ENCODE data around the gene SCAMP1.
"Not testable (repeated sequence)": the region's sequence is repeated elsewhere in the genome, so short reads cannot be mapped to it uniquely, and the experiment has no call there.

The SCAMP1 gene

GRCh38 chr5:78359831-78360673, at the start of gene SCAMP1:
TSS of gene SCAMP1 (plus strand) at chr5:78360617. CDS start at chr5:78360672, 55 bp downstream.
- in situ Hi-C loops (cut with MboI; ENCODE audit: low sequenced_read_pairs): no loop called here

GRCh38 chr5:78317515-78317914, 42.9 kb upstream of the SCAMP1 start:
- in situ Hi-C loops (cut with MboI; ENCODE audit: low sequenced_read_pairs): no loop called here

GRCh38 chr5:78318337-78318736, 42.1 kb upstream of the SCAMP1 start:
- in situ Hi-C loops (cut with MboI; ENCODE audit: low sequenced_read_pairs): no loop called here

GRCh38 chr5:78320401-78320800, 40.0 kb upstream of the SCAMP1 start:
- in situ Hi-C loops (cut with MboI; ENCODE audit: low sequenced_read_pairs): no loop called here

- in situ Hi-C loops (cut with MboI; ENCODE audit: low sequenced_read_pairs): no loop called here
Measured at GRCh38 chr5:78323241-78323640, 37.2 kb upstream of the SCAMP1 start.

- in situ Hi-C loops (cut with MboI; ENCODE audit: low sequenced_read_pairs): no loop called here
Measured at GRCh38 chr5:78326930-78327329, 33.5 kb upstream of the SCAMP1 start.

- in situ Hi-C loops (cut with MboI; ENCODE audit: low sequenced_read_pairs): no loop called here
Measured at GRCh38 chr5:78327761-78328510, 32.5 kb upstream of the SCAMP1 start.

- in situ Hi-C loops (cut with MboI; ENCODE audit: low sequenced_read_pairs): no loop called here
Measured at GRCh38 chr5:78328585-78329173, 31.7 kb upstream of the SCAMP1 start.

GRCh38 chr5:78331523-78332080, 28.8 kb upstream of the SCAMP1 start:
- in situ Hi-C loops (cut with MboI; ENCODE audit: low sequenced_read_pairs): no loop called here

- in situ Hi-C loops (cut with MboI; ENCODE audit: low sequenced_read_pairs): no loop called here
Measured at GRCh38 chr5:78334811-78335210, 25.6 kb upstream of the SCAMP1 start.

GRCh38 chr5:78335976-78336375, 24.4 kb upstream of the SCAMP1 start:
- in situ Hi-C loops (cut with MboI; ENCODE audit: low sequenced_read_pairs): no loop called here

- in situ Hi-C loops (cut with MboI; ENCODE audit: low sequenced_read_pairs): no loop called here
Measured at GRCh38 chr5:78336698-78337097, 23.7 kb upstream of the SCAMP1 start.

- in situ Hi-C loops (cut with MboI; ENCODE audit: low sequenced_read_pairs): no loop called here
Measured at GRCh38 chr5:78339617-78340436, 20.6 kb upstream of the SCAMP1 start.

- in situ Hi-C loops (cut with MboI; ENCODE audit: low sequenced_read_pairs): no loop called here
Measured at GRCh38 chr5:78341440-78341839, 19.0 kb upstream of the SCAMP1 start.

- in situ Hi-C loops (cut with MboI; ENCODE audit: low sequenced_read_pairs): no loop called here
Measured at GRCh38 chr5:78345485-78345884, 14.9 kb upstream of the SCAMP1 start.

- in situ Hi-C loops (cut with MboI; ENCODE audit: low sequenced_read_pairs): no loop called here
Measured at GRCh38 chr5:78353520-78353919, 6.9 kb upstream of the SCAMP1 start.

- in situ Hi-C loops (cut with MboI; ENCODE audit: low sequenced_read_pairs): no loop called here
Measured at GRCh38 chr5:78354066-78354670, 6.2 kb upstream of the SCAMP1 start.

GRCh38 chr5:78355561-78355960, 4.9 kb upstream of the SCAMP1 start:
- in situ Hi-C loops (cut with MboI; ENCODE audit: low sequenced_read_pairs): no loop called here

- in situ Hi-C loops (cut with MboI; ENCODE audit: low sequenced_read_pairs): not testable (repeated sequence)
Measured at GRCh38 chr5:78359455-78359830, 974 bp upstream of the SCAMP1 start.

GRCh38 chr5:78360674-78360923, 182 bp downstream of the SCAMP1 start:
- in situ Hi-C loops (cut with MboI; ENCODE audit: low sequenced_read_pairs): no loop called here

Measured in hTERT RPE-1 (cell line).